Progenitor cell of endocrine pancreas (in vitro differentiated cells): ENCODE data around the gene RBMS1. TPM values are rescaled to one million over a fixed set of nuclear protein-coding genes. Genes with fewer than 3 reads are reported as not detected.

Source experiments
- DNase-seq: peaks from one replicate; pipeline ENCODE4 v3.0.0; 2021; ENCODE audit warnings: low spot score; ENCODE audit not compliant: unreplicated experiment
- H3K27ac Mint-ChIP-seq: 2 replicates; pipeline ENCODE4 v1.8.0; 2021; ENCODE audit warnings: mild to moderate bottlenecking, moderate library complexity, mixed read lengths
- H3K27me3 Mint-ChIP-seq: 2 replicates; pipeline ENCODE4 v1.8.0; 2021; ENCODE audit warnings: mixed read lengths
- H3K36me3 Mint-ChIP-seq: 2 replicates; pipeline ENCODE4 v1.8.0; 2022; ENCODE audit warnings: mixed read lengths; ENCODE audit not compliant: insufficient read depth
- H3K4me1 Mint-ChIP-seq: 2 replicates; pipeline ENCODE4 v1.8.0; 2021; ENCODE audit warnings: low read depth, mixed read lengths
- H3K4me3 Mint-ChIP-seq: 2 replicates; pipeline ENCODE4 v1.8.0; 2021; ENCODE audit warnings: low read depth, mild to moderate bottlenecking, moderate library complexity, mixed read lengths
- H3K9me3 Mint-ChIP-seq: 2 replicates; pipeline ENCODE4 v1.8.0; 2021; ENCODE audit warnings: low read depth, mixed read lengths
- CTCF ChIP-seq: fragments of 200-600 bp; sonication (generic); IDR thresholded peaks from one replicate; pipeline ENCODE4 v1.5.0; 2021; ENCODE audit warnings: antibody characterized with exemption, mild to moderate bottlenecking; ENCODE audit not compliant: unreplicated experiment
- total RNA-seq: library from RNA; stranded (reverse); gene quantifications from 2 replicates; pipeline ENCODE4 v1.2.1, GENCODE V29; 2021

Gene RBMS1
- total RNA-seq, 1 donor from 2014 or later, result 59.8 TPM

DNA sequence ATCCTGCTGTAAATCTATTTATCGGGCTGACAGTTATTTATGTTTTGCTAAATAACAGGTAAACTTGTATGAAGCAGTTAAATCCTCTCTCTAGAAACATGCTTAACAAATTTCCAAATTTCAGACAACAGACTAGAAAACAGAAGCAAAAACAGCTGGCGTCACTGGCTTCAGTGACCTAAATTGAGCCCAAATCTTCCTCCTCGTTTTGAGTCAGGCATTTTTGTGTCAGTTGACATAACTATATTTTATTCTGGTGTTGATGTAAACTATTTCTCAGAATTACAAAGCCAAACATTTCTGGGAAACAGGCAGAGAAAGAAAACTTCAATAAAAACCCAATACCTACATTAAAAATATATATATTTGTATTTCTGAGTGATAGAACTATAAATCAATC is 21.7 kb downstream of the RBMS1 start:
- DNase-seq, result no peak
- Mint-ChIP-seq H3K9me3 (no peaks in the 10 kb centered on the region), H3K27me3 (no peaks in the 10 kb centered on the region), H3K4me3 (no peak overlapping the region), H3K27ac (peak overlapping the region; percentile 64), H3K4me1 (peaks cover 10% of the 10 kb centered on the region), H3K36me3 (no peaks in the 10 kb centered on the region)
- TF ChIP-seq CTCF, result no peak

DNA sequence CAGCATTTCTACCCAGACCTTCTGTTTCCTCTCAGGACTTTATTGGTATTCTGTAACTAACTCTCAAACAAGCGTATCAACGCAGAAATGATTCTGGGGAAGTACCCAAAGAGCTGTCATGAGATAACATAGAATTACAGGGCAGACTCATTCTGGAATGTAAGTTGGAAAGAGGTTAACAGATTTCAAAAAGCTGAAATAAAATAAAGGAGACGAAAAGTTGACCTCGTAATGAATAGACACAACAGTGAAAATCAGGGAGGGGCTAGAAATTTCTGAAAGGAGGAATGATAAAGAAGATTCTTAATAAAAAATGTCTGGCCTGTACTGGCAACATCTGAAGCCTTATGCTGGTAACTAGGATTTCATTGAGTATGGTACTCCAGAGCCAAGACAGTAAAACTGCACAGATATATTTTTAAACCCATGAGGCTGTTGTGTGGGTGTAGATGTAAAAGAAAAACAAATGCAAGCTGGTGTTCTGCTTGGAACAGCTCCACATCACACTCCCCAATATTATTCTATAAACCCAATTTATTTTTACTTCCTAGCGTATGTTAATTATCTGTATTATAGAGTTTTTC is 23.9 kb downstream of the RBMS1 start:
- DNase-seq, result no peak
- Mint-ChIP-seq H3K27ac (no peak overlapping the region), H3K27me3 (no peaks in the 10 kb centered on the region), H3K36me3 (no peaks in the 10 kb centered on the region), H3K4me1 (peaks cover 7% of the 10 kb centered on the region), H3K4me3 (no peak overlapping the region), H3K9me3 (no peaks in the 10 kb centered on the region)
- no peak for TF ChIP-seq CTCF

DNA sequence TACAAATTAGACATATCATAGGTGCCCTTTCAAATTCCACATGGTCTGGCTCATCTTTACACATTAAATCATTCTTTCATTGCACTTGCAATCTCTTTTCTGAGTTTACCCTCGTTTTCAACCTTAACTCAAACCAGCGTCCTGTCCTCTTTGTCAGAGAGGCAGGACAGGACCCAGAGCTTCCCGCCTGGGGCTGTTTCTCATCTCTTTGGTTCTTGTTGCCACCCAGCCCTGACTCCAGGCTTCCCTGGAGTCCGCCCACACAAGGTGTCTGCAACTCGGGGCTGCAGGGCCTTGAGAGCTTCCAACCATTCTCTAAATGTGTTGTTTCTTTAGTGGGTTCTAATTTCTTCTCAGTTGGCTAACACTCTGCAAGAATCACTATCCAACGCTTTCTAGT is 24.4 kb downstream of the RBMS1 start:
- Mint-ChIP-seq H3K27me3 (no peaks in the 10 kb centered on the region), H3K36me3 (no peaks in the 10 kb centered on the region), H3K9me3 (no peaks in the 10 kb centered on the region), H3K4me3 (no peak overlapping the region), H3K27ac (no peak overlapping the region), H3K4me1 (peaks cover 7% of the 10 kb centered on the region)
- no peak for TF ChIP-seq CTCF
- DNase-seq, result no peak

- Mint-ChIP-seq H3K27ac (no peak overlapping the region), H3K9me3 (no peaks in the 10 kb centered on the region), H3K4me1 (peaks cover 3% of the 10 kb centered on the region), H3K36me3 (no peaks in the 10 kb centered on the region), H3K4me3 (no peak overlapping the region), H3K27me3 (no peaks in the 10 kb centered on the region)
- no peak for DNase-seq
- TF ChIP-seq CTCF, result no peak
These were observed 26.5 kb downstream of the RBMS1 start for GRCh38 chr2:160467086-160467485.

DNA sequence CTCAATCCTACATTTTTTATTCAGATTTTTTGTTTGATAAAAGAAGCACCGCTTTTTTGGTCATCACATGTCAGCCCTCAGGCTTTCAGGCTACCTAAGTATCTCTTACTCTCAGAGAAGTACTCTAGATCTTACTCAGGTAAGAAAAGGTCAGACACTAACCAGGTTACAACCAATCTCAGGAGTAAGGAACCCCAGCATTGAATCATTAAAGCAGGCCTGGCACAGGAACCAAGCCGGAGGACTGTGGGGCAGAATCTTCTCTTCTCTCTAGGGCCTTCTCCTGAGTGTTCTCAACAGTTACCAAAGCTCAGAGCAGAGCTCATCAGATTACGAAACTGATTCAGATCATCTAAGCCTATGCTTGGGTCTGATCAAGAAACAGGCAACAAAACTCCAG is 28.2 kb downstream of the RBMS1 start:
- H3K4me3 Mint-ChIP-seq, result no peak overlapping the region
- no peaks in the 10 kb centered on the region for H3K27me3 Mint-ChIP-seq
- DNase-seq, result no peak
- peak overlapping the region; percentile 2 for H3K27ac Mint-ChIP-seq
- peaks cover 5% of the 10 kb centered on the region for H3K4me1 Mint-ChIP-seq
- no peaks in the 10 kb centered on the region for H3K36me3 Mint-ChIP-seq
- H3K9me3 Mint-ChIP-seq, result no peaks in the 10 kb centered on the region
- TF ChIP-seq CTCF, result no peak
